ENCODE results near the gene TRIM27.

GRCh38 chr6:28944412-28944865, 20.7 kb upstream of the TRIM27 start:
- TF ChIP-seq ZNF274 (IDR thresholded peaks at IDR 0.05; ENCODE audit: low read depth, low read length): no peak
- TF ChIP-seq YY1 (IDR thresholded peaks at IDR 0.05; ENCODE audit: insufficient read depth, insufficient read length): no peak
- no peak for TF ChIP-seq SUZ12 (IDR thresholded peaks at IDR 0.05; ENCODE audit: extremely low read depth, insufficient read depth, insufficient read length)

Measured in NT2/D1 (cell line).